Measurements from ENCODE around the gene ZNF485. TPM values are rescaled to one million over a fixed set of nuclear protein-coding genes. Genes with fewer than 3 reads are reported as not detected.
"Not testable (repeated sequence)": the region's sequence is repeated elsewhere in the genome, so short reads cannot be mapped to it uniquely, and the experiment has no call there.

ZNF485 gene
- total RNA-seq, 4 donors from 2014 or later = 1.5 to 19.0 (median 2.5) TPM

- no peak for TF ChIP-seq CTCF (IDR thresholded peaks at IDR 0.05)
- TF ChIP-seq POLR2A (IDR thresholded peaks at IDR 0.05) = no peak
- no peak overlapping the region for H3K27ac ChIP-seq
- no peaks in the 10 kb centered on the region for H3K27me3 ChIP-seq
- H3K36me3 ChIP-seq = no peaks in the 10 kb centered on the region
- H3K4me1 ChIP-seq = no peaks in the 10 kb centered on the region
- H3K9me3 ChIP-seq = no peaks in the 10 kb centered on the region
- no peak overlapping the region for H3K4me3 ChIP-seq
- DNase-seq = no peak
Observed at GRCh38 chr10:43585046-43585445, 21.2 kb upstream of the ZNF485 start.

DNA sequence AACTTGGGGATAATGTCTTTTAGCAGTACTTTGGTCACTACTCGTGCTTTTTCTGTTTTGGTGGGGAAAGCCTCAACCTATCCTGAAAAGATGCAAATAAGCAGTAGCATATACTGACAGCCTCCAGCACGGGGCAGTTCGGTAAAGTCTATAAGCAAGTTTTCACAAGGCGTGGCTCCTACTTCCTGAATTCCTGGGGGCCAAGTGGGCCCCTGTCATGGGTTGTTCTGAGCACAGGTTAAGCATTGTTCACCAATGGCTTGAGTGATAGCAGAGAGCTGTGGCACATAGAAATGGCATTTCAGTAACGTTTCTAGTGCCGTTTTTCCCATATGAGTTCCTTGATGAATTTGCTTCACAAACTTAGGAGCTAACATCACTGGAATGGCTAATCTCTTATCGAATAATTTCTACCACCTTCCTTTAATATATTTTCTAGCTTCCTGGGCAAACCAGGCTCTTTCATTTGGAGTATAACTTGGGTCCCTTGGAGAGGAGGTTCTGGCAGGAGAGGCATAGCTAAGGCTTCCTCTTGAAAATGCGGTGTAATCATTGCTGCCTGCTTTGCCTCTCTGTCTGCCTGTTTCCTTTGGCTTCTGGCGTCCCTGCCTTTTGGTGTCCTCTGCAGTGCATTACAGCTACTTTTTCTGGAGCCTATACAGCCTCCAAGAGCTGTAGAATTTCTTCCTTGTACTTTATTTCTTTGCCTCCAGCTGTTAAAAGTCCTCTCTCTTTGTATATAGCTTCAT is 20.1 kb upstream of the ZNF485 start:
- no peak overlapping the region for H3K4me3 ChIP-seq
- H3K4me1 ChIP-seq = no peaks in the 10 kb centered on the region
- no peak for TF ChIP-seq CTCF (IDR thresholded peaks at IDR 0.05)
- TF ChIP-seq POLR2A (IDR thresholded peaks at IDR 0.05) = no peak
- DNase-seq = no peak
- no peaks in the 10 kb centered on the region for H3K9me3 ChIP-seq
- H3K27ac ChIP-seq = no peak overlapping the region
- no peaks in the 10 kb centered on the region for H3K27me3 ChIP-seq
- no peaks in the 10 kb centered on the region for H3K36me3 ChIP-seq

DNA sequence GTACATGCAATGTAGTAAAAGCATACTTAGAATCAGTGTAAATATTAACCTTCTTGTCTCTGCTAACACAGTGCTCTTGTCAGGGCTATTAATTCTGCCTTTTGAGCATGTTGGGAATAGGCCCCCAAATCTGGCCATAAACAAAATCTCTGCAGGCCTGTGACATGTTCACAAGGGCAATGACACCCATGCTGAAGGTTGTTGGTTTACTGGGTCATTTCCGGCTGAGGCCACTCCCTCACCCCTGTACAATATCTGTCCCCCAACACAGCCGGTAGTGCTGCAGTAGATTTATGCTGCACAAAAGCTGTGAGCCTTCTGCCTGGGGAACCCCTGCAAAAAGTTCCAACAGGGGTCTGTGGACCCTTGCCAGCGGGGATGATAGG is 19.5 kb upstream of the ZNF485 start:
- H3K27ac ChIP-seq = not testable (repeated sequence)

GRCh38 chr10:43591303-43591904 is 14.8 kb upstream of the ZNF485 start:
- H3K4me3 ChIP-seq = no peak overlapping the region
- H3K9me3 ChIP-seq = no peaks in the 10 kb centered on the region
- H3K36me3 ChIP-seq = no peaks in the 10 kb centered on the region
- TF ChIP-seq POLR2A (IDR thresholded peaks at IDR 0.05) (no peak), CTCF (IDR thresholded peaks at IDR 0.05) (no peak)
- no peak overlapping the region for H3K27ac ChIP-seq
- DNase-seq = no peak
- no peaks in the 10 kb centered on the region for H3K27me3 ChIP-seq
- H3K4me1 ChIP-seq = peaks cover 0 to 19% (median 2%) of the 10 kb centered on the region in 4 donors

More for the DNA sequence above, 19.5 kb upstream of the ZNF485 start:
- H3K36me3 ChIP-seq, H3K9me3 ChIP-seq, H3K4me3 ChIP-seq, DNase-seq, H3K27me3 ChIP-seq, H3K4me1 ChIP-seq: not testable (repeated sequence)

DNA sequence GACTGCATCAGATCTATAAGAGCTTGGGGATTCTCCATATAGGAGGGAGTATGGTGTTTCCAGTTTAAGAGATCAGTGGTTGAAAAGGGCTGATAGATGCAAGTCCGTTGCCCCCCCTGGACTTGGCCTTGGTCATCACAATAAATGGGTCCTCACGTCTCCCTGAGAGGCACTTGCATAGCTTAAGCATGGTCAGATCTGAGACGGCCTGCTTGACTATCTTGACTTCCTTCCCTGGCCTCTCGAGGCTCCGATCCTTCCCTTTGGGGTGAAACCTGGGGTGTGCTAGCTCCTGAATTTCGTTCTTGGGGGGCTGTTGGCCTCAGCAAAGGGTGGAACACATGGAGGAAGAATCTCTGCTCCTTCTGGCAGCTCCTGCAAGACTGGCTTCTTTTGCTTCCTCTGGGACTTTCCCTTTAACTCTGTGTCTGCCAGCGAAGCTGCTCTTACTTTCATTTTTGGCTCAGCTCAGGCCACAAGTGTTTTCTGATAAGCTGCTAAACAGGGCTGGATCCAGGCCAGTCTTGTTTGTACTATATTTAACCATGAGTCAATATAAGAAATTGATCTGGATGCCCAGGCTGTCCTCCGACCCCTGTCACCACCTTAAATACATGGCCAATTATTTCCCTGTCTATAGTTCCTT is 11.2 kb upstream of the ZNF485 start:
- Histone ChIP-seq H3K27ac (peak overlapping the region in 1 of 4 donors; percentile 42), H3K4me1 (peaks cover 0 to 21% (median 2%) of the 10 kb centered on the region in 4 donors), H3K36me3 (no peaks in the 10 kb centered on the region), H3K27me3 (no peaks in the 10 kb centered on the region), H3K4me3 (peak overlapping the region in 3 of 4 donors; percentile 33 to 41 (median 34)), H3K9me3 (no peaks in the 10 kb centered on the region)
- TF ChIP-seq POLR2A (IDR thresholded peaks at IDR 0.05) (no peak), CTCF (IDR thresholded peaks at IDR 0.05) (no peak)
- no peak for DNase-seq

GRCh38 chr10:43595739-43596298 is 10.4 kb upstream of the ZNF485 start:
- no peaks in the 10 kb centered on the region for H3K9me3 ChIP-seq
- H3K27ac ChIP-seq = no peak overlapping the region
- peaks cover 0 to 21% (median 2%) of the 10 kb centered on the region in 4 donors for H3K4me1 ChIP-seq
- no peaks in the 10 kb centered on the region for H3K27me3 ChIP-seq
- H3K36me3 ChIP-seq = no peaks in the 10 kb centered on the region
- H3K4me3 ChIP-seq = no peak overlapping the region
- DNase-seq = no peak
- TF ChIP-seq CTCF (IDR thresholded peaks at IDR 0.05) = no peak
- no peak for TF ChIP-seq POLR2A (IDR thresholded peaks at IDR 0.05)
